ENCODE data around the gene FANCL.
"Not testable (repeated sequence)": the region's sequence is repeated elsewhere in the genome, so short reads cannot be mapped to it uniquely, and the experiment has no call there.

The FANCL gene

GRCh38 chr2:58204195-58204959, 36.7 kb downstream of the FANCL start:
- no peak for DNase-seq

- no peak for DNase-seq
These were observed 38.1 kb downstream of the FANCL start for GRCh38 chr2:58203018-58203417.

GRCh38 chr2:58202404-58202803, 38.7 kb downstream of the FANCL start:
- DNase-seq = no peak

- DNase-seq = no peak
These were observed 43.2 kb downstream of the FANCL start for GRCh38 chr2:58197894-58198293.

GRCh38 chr2:58195662-58196061, 45.5 kb downstream of the FANCL start:
- no peak for DNase-seq

GRCh38 chr2:58194458-58194857, 46.7 kb downstream of the FANCL start:
- DNase-seq = no peak

- not testable (repeated sequence) for DNase-seq
These were observed 54.1 kb downstream of the FANCL start for GRCh38 chr2:58187022-58187421.

GRCh38 chr2:58186501-58186900, 54.6 kb downstream of the FANCL start:
- DNase-seq = no peak

GRCh38 chr2:58182527-58182926, 58.6 kb downstream of the FANCL start:
- DNase-seq = no peak

- DNase-seq = no peak
These were observed 60.5 kb downstream of the FANCL start for GRCh38 chr2:58180635-58181034.

GRCh38 chr2:58180175-58180574, 61.0 kb downstream of the FANCL start:
- not testable (repeated sequence) for DNase-seq

GRCh38 chr2:58177187-58177586, 63.9 kb downstream of the FANCL start:
- DNase-seq = not testable (repeated sequence)

GRCh38 chr2:58171831-58172230, 69.3 kb downstream of the FANCL start:
- DNase-seq = not testable (repeated sequence)

GRCh38 chr2:58170334-58170933, 70.7 kb downstream of the FANCL start:
- not testable (repeated sequence) for DNase-seq

GRCh38 chr2:58169845-58170244, 71.3 kb downstream of the FANCL start:
- not testable (repeated sequence) for DNase-seq

- not testable (repeated sequence) for DNase-seq
These were observed 73.0 kb downstream of the FANCL start for GRCh38 chr2:58168130-58168529.

GRCh38 chr2:58163913-58164312, 77.2 kb downstream of the FANCL start:
- DNase-seq = no peak

GRCh38 chr2:58158481-58158880, 82.6 kb downstream of the FANCL start:
- DNase-seq = no peak

GRCh38 chr2:58157754-58158153, 83.4 kb downstream of the FANCL start:
- DNase-seq = no peak

GRCh38 chr2:58156780-58157179, 84.3 kb downstream of the FANCL start:
- no peak for DNase-seq

GRCh38 chr2:58155160-58155778, 85.9 kb downstream of the FANCL start:
- no peak for DNase-seq

- DNase-seq = no peak
These were observed 94.4 kb downstream of the FANCL start for GRCh38 chr2:58146707-58147106.

- DNase-seq = not testable (repeated sequence)
These were observed 95.4 kb downstream of the FANCL start for GRCh38 chr2:58145769-58146168.

GRCh38 chr2:58140508-58141072, 100.5 kb downstream of the FANCL start:
- DNase-seq = no peak
